Stomach (tissue), 9 donors: Measurements from ENCODE around the gene FARS2. TPM values are rescaled to one million over a fixed set of nuclear protein-coding genes. Genes with fewer than 3 reads are reported as not detected.

Experiments used
- DNase-seq, 2 donors: peaks; one replicate each; pipeline versions ENCODE4 v3.0.0 to v3.0.0-alpha.2; 2013 to 2019
- H3K27ac ChIP-seq, 5 donors: fragments of 200-600 bp in 4 of 5; sonication (generic) in 4 of 5; one replicate each; pipeline ENCODE4 v1.5.1; 2013 to 2019; ENCODE audit warnings: mild to moderate bottlenecking in 1 of 5, moderate library complexity in 1 of 5
- H3K27me3 ChIP-seq, 3 donors: fragments of 200-600 bp; sonication (generic); one replicate each; pipeline ENCODE4 v1.5.1; 2017 to 2019; ENCODE audit warnings: mixed run types in 1 of 3
- H3K36me3 ChIP-seq, 4 donors: fragments of 200-600 bp; sonication (generic); 1 replicate in 3 of 4; 2 replicates in 1 of 4; pipeline ENCODE4 v1.5.1; 2016 to 2019
- H3K4me1 ChIP-seq, 4 donors: fragments of 200-600 bp; sonication (generic); one replicate each; pipeline ENCODE4 v1.5.1; 2016 to 2019
- H3K4me3 ChIP-seq, 4 donors: fragments of 200-600 bp; sonication (generic) in 3 of 4; one replicate each; pipeline ENCODE4 v1.5.1; 2016 to 2019; ENCODE audit warnings: mild to moderate bottlenecking in 1 of 4
- H3K9me3 ChIP-seq, 4 donors: fragments of 200-600 bp; sonication (generic); one replicate each; pipeline ENCODE4 v1.5.1; 2016 to 2019
- EP300 ChIP-seq: sonication (generic); formaldehyde crosslinking; IDR thresholded peaks from one replicate; pipeline ENCODE4 v1.6.1; 2017; ENCODE audit warnings: antibody characterized with exemption
- POLR2A ChIP-seq, 4 donors: fragments of 450-650 bp; IDR thresholded peaks; one replicate each; pipeline ENCODE4 v1.6.1; 2016; ENCODE audit warnings: antibody characterized with exemption in 4 of 4, control low read depth in 2 of 4, mild to moderate bottlenecking in 1 of 4, moderate library complexity in 1 of 4
- POLR2AphosphoS5 ChIP-seq, 3 donors: sonication (generic); formaldehyde crosslinking; IDR thresholded peaks; one replicate each; pipeline ENCODE4 v1.6.1; 2016; ENCODE audit warnings: antibody characterized with exemption in 3 of 3
- WGBS, 5 donors: extraction: QIAGEN DNeasy Blood & Tissue Kit in 3 of 5; methylation state at CpG; one replicate each; pipeline versions ENCODE4 v1.1.5 to v1.1.7; 2013 to 2018; 5-methylcytosine and 5-hydroxymethylcytosine counted together
- intact Hi-C: fragments of 100-400 bp; cut with DNase I; formaldehyde crosslinking; loops from one replicate; pipeline ENCODE4 v1.15.1; 2023; ENCODE audit warnings: low total_unique reads
- polyA plus RNA-seq, 3 donors: library from polyadenylated mRNA; stranded (reverse); fragments of 200-250 nt; gene quantifications; one replicate each; pipeline ENCODE4 v1.2.3, GENCODE V29; 2013
- total RNA-seq, 5 donors: library from RNA; depleted of rRNA; stranded (reverse); fragments of >200 nt; gene quantifications; one replicate each; pipeline versions ENCODE4 v1.1.0 to v1.2.3, GENCODE V29; 2014 to 2016
- TF ChIP-seq, protein P1 (sequence below), 7 experiments: fragments of 450-650 bp in 4 of 7; fragments of 200-600 bp in 3 of 7; sonication (generic) in 3 of 7; IDR thresholded peaks; one replicate each; pipeline ENCODE4 v1.5.1; 2016 to 2019; ENCODE audit warnings: antibody characterized with exemption in 7 of 7, control low read depth in 2 of 7, mild to moderate bottlenecking in 1 of 7
- donor health status: healthy with polysubstance abuse.
- donor health status: Bipolar disorder and iron deficiency.
- donor health status: healthy.

Gene FARS2
- total and polyA plus RNA-seq, 8 donors = 3.8 to 47.8 (median 15.9) TPM

DNA sequence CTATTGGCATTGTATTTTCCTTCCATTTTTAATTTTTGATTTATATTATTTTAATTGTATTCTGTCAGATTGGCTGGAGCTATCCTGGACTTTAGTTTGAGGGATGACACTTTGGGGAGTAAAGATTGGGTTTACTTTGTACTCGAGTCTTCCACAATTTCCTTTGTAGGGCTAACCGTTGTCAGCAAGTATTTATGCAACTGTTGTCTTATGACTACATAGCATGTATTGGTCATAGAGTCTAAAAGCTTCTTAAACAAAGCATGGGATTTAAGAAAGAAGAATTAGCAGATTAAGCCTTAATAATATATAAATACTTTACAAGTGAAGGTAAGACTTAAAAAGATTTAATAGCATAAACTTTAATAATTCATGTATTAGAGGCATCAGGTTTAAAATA, 19.6 kb downstream of the FARS2 start:
- no peaks in the 10 kb centered on the region for H3K4me1 ChIP-seq
- H3K9me3 ChIP-seq = no peaks in the 10 kb centered on the region
- TF ChIP-seq POLR2A (IDR thresholded peaks at IDR 0.05) (no peak), EP300 (no peak), POLR2AphosphoS5 (IDR thresholded peaks at IDR 0.05) (no peak)
- TF ChIP-seq, protein P1, sequence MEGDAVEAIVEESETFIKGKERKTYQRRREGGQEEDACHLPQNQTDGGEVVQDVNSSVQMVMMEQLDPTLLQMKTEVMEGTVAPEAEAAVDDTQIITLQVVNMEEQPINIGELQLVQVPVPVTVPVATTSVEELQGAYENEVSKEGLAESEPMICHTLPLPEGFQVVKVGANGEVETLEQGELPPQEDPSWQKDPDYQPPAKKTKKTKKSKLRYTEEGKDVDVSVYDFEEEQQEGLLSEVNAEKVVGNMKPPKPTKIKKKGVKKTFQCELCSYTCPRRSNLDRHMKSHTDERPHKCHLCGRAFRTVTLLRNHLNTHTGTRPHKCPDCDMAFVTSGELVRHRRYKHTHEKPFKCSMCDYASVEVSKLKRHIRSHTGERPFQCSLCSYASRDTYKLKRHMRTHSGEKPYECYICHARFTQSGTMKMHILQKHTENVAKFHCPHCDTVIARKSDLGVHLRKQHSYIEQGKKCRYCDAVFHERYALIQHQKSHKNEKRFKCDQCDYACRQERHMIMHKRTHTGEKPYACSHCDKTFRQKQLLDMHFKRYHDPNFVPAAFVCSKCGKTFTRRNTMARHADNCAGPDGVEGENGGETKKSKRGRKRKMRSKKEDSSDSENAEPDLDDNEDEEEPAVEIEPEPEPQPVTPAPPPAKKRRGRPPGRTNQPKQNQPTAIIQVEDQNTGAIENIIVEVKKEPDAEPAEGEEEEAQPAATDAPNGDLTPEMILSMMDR (IDR thresholded peaks at IDR 0.05) = no peak
- H3K36me3 ChIP-seq = no peaks in the 10 kb centered on the region
- no peak overlapping the region for H3K27ac ChIP-seq
- 69 to 76% (median 72%) methylated on average over 2 of the region's 2 CpGs for WGBS, 5 donors
- no peak for DNase-seq
- no peak overlapping the region for H3K4me3 ChIP-seq
- intact Hi-C loops = no loop called here
- no peaks in the 10 kb centered on the region for H3K27me3 ChIP-seq

DNA sequence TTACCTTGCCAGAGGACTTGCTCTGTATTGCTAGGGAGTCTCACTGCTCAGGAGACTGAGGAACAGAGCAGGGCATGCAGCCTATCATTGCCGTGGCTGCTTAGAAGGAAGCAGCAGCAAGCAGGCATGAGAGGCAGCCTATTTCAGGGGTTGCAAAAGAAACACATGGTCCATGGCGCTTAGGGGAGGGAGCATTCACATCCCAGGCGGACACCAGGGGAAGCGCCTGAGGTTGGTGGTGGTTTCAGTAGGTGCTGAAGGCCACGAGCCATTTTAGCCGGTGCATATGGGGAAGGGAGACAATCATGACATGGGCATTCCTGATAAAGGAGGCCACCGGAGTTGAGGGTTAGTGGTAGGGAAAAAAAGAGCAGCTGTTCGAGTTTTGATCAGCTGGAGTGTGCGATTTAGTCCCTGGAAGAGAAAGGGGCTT, 20.9 kb downstream of the FARS2 start:
- TF ChIP-seq POLR2AphosphoS5 (IDR thresholded peaks at IDR 0.05) = no peak
- TF ChIP-seq, protein P1 (IDR thresholded peaks at IDR 0.05) = no peak
- TF ChIP-seq EP300 = no peak
- no peak for DNase-seq
- intact Hi-C loops = no loop called here
- no peaks in the 10 kb centered on the region for H3K27me3 ChIP-seq
- no peak overlapping the region for H3K4me3 ChIP-seq
- WGBS, 5 donors = 82 to 92% (median 88%) methylated on average over 9 of the region's 9 CpGs
- H3K9me3 ChIP-seq = no peaks in the 10 kb centered on the region
- no peak overlapping the region for H3K27ac ChIP-seq
- no peaks in the 10 kb centered on the region for H3K36me3 ChIP-seq
- peaks cover 0 to 6% (median 5%) of the 10 kb centered on the region in 4 donors for H3K4me1 ChIP-seq

DNA sequence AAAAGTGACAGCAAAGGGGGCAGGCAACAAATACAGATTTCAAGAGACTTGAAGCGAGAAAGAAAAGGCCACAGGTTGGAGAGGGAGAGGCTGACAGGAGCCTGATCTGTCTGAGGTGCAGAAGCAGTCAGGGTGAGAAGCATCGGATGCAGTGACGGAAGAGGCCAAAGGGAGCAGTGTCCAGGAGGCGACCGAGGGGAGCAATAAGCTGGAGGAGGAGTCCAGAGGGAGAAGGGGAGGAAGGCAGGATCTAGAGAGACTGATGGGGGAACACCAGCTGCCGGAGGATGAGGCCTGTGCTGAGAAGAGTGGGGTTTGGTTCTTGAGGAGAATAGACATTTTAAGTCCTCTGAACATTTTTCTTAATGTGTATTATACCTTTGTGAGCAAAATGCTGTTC, 23.8 kb downstream of the FARS2 start:
- Histone ChIP-seq H3K9me3 (no peaks in the 10 kb centered on the region), H3K36me3 (no peaks in the 10 kb centered on the region), H3K4me3 (no peak overlapping the region), H3K4me1 (peaks cover 0 to 17% (median 14%) of the 10 kb centered on the region in 4 donors), H3K27ac (no peak overlapping the region), H3K27me3 (no peaks in the 10 kb centered on the region)
- WGBS, 5 donors = 90 to 95% (median 94%) methylated on average over 6 of the region's 6 CpGs
- intact Hi-C loops = no loop called here
- no peak for DNase-seq
- TF ChIP-seq POLR2AphosphoS5 (IDR thresholded peaks at IDR 0.05) = no peak
- no peak for TF ChIP-seq EP300
- no peak for TF ChIP-seq POLR2A (IDR thresholded peaks at IDR 0.05)
- TF ChIP-seq, protein P1 (IDR thresholded peaks at IDR 0.05) = no peak

DNA sequence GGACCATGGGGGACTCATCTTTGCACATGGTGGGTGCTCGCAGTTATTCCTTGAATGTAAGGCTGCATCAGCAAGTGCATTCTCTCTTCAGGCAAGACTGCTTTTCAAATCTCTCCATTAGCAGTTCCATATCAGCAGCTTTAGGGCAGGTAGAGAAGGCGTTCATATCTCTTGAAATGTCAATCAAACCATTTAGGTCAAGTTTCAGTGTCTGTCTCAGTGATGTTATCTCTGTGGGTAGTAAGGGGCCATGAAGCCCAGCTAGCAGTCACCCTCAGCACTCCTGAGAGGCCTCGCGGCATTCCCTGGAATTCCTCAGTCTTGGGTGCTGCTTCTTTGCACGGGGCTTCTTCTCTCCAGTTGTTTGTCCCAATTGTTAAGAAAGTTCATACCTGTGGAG, 24.2 kb downstream of the FARS2 start:
- Histone ChIP-seq H3K4me3 (no peak overlapping the region), H3K4me1 (peaks cover 0 to 17% (median 14%) of the 10 kb centered on the region in 4 donors)
- WGBS, 5 donors = 91 to 95% (median 93%) methylated on average over 5 of the region's 5 CpGs

More for the DNA sequence above, 24.2 kb downstream of the FARS2 start:
- Histone ChIP-seq H3K27me3 (no peaks in the 10 kb centered on the region), H3K36me3 (no peaks in the 10 kb centered on the region), H3K9me3 (no peaks in the 10 kb centered on the region), H3K27ac (no peak overlapping the region)
- TF ChIP-seq EP300 (no peak), POLR2AphosphoS5 (IDR thresholded peaks at IDR 0.05) (no peak), POLR2A (IDR thresholded peaks at IDR 0.05) (no peak)
- TF ChIP-seq, protein P1 (IDR thresholded peaks at IDR 0.05) = no peak
- intact Hi-C loops = no loop called here
- no peak for DNase-seq
